GM12892 (cell line): Measurements from ENCODE around the gene SYPL1.

Source experiments
- POLR2A ChIP-seq: IDR thresholded peaks from 2 replicates; pipeline ENCODE4 v1.6.1; 2011; ENCODE audit warnings: low read depth, low read length, control low read depth
- POLR2AphosphoS5 ChIP-seq: IDR thresholded peaks from 2 replicates; pipeline ENCODE4 v1.6.1; 2011; ENCODE audit warnings: low read depth, low read length, control low read depth
- TAF1 ChIP-seq: IDR thresholded peaks from 2 replicates; pipeline ENCODE4 v1.6.1; 2011; ENCODE audit warnings: low read depth, mild to moderate bottlenecking, control low read depth, low read length, borderline replicate concordance

DNA sequence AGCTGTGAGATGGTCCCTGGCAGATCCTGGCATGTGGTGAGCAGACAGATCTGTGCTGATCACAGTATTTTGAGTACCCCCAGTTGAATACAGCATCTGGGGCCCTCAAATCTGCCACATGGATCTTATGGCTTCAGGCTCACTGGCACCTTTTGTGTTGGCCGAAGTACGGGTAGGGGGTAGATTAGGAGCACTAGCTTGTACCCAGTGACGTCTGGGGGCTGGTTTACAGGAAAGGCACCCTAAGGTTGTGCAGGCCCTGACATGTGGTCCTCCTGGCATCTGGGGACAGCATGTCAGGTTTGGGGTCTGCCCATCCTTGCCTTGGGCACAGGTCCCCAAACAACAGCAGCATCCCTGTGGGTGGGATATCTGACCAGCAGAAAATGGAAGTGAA, 53.2 kb downstream of the SYPL1 start:
- TF ChIP-seq POLR2AphosphoS5 = no peak
- no peak for TF ChIP-seq TAF1
- TF ChIP-seq POLR2A = no peak
